Erythroblast (primary cell): Measurements from ENCODE around the gene FJX1.
A peak's percentile ranks its signal among the peaks of the same experiment; 100 is the strongest.
"Not testable (repeated sequence)": the region's sequence is repeated elsewhere in the genome, so short reads cannot be mapped to it uniquely, and the experiment has no call there.

Experiments
- DNase-seq, 2 experiments: peaks; one replicate each; lab custom pipeline; 2025; lab: John Stamatoyannopoulos, UW
- GATA1 ChIP-seq: IDR thresholded peaks from 2 replicates; pipeline ENCODE4 v1.6.1; 2011; ENCODE audit warnings: low read depth, mild to moderate bottlenecking, control low read depth, low read length, moderate library complexity
- POLR2A ChIP-seq: IDR thresholded peaks from 2 replicates; pipeline ENCODE4 v1.6.1; 2011; ENCODE audit warnings: mild to moderate bottlenecking, low read length

Gene FJX1

GRCh38 chr11:35658020-35658948 is 40.0 kb downstream of the FJX1 start:
- TF ChIP-seq POLR2A = no peak
- no peak for TF ChIP-seq GATA1
- no peak for DNase-seq

- no peak for TF ChIP-seq GATA1
- TF ChIP-seq POLR2A = no peak
- no peak for DNase-seq
Measured at GRCh38 chr11:35661534-35661933, 43.3 kb downstream of the FJX1 start.

- DNase-seq = peak; percentile 60 to 63
- TF ChIP-seq GATA1 (no peak), POLR2A (no peak)
Measured at GRCh38 chr11:35662061-35662648, 43.9 kb downstream of the FJX1 start.

- peak; percentile 82 to 83 for DNase-seq
- TF ChIP-seq POLR2A (no peak), GATA1 (no peak)
Measured at GRCh38 chr11:35662649-35663407, 44.6 kb downstream of the FJX1 start, which contains the start of gene TRIM44. TRIM44 (plus strand) TSS chr11:35662775; CDS start chr11:35663112, 337 bp downstream.

GRCh38 chr11:35663408-35663702 is 45.1 kb downstream of the FJX1 start:
- TF ChIP-seq POLR2A (no peak), GATA1 (no peak)
- no peak for DNase-seq

GRCh38 chr11:35664977-35665441 is 46.7 kb downstream of the FJX1 start:
- no peak for TF ChIP-seq GATA1
- TF ChIP-seq POLR2A = no peak
- peak in 1 of 2 experiments; percentile 9 for DNase-seq

GRCh38 chr11:35667257-35667656 is 49.0 kb downstream of the FJX1 start:
- TF ChIP-seq GATA1 = no peak
- no peak for DNase-seq

- not testable (repeated sequence) for DNase-seq
Measured at GRCh38 chr11:35668350-35668749, 50.1 kb downstream of the FJX1 start.
